Endothelial cell of umbilical vein (primary cell): Measurements from ENCODE around the gene STBD1.

Source experiments
- CTCF ChIP-seq, 2 donors: IDR thresholded peaks; 1 replicate in 1 of 2; 2 replicates in 1 of 2; pipeline ENCODE4 v1.5.1; 2011; ENCODE audit warnings: low read length in 2 of 2, mild to moderate bottlenecking in 2 of 2, moderate library complexity in 2 of 2, control low read depth in 1 of 2, inconsistent platforms in 1 of 2, low read depth in 1 of 2; ENCODE audit not compliant: insufficient read depth in 1 of 2; ENCODE audit errors: extremely low read depth in 1 of 2
- EZH2 ChIP-seq: IDR thresholded peaks from 2 replicates; pipeline ENCODE4 v1.6.1; 2012; ENCODE audit warnings: borderline replicate concordance, low read depth, mild to moderate bottlenecking, moderate library complexity, low read length, inconsistent platforms; ENCODE audit not compliant: severe bottlenecking
- FOS ChIP-seq: IDR thresholded peaks from 2 replicates; pipeline ENCODE4 v1.6.1; 2011; ENCODE audit warnings: mild to moderate bottlenecking, low read length, moderate library complexity, borderline replicate concordance; ENCODE audit not compliant: insufficient read depth
- GATA2 ChIP-seq: IDR thresholded peaks from 2 replicates; pipeline ENCODE4 v1.7.0; 2011; ENCODE audit warnings: low read depth, mild to moderate bottlenecking, moderate library complexity, mixed read lengths, low read length; ENCODE audit not compliant: insufficient read length, insufficient read depth
- JUN ChIP-seq: IDR thresholded peaks from 2 replicates; pipeline ENCODE4 v1.6.1; 2011; ENCODE audit warnings: borderline replicate concordance, low read depth; ENCODE audit not compliant: insufficient read length, insufficient read depth
- MAX ChIP-seq: IDR thresholded peaks from 2 replicates; pipeline ENCODE4 v1.6.1; 2011; ENCODE audit not compliant: insufficient read depth, insufficient read length
- MYC ChIP-seq: IDR thresholded peaks from one replicate; pipeline ENCODE4 v1.6.1; 2011; ENCODE audit warnings: mild to moderate bottlenecking, low read depth, low read length
- POLR2A ChIP-seq: IDR thresholded peaks from 2 replicates; pipeline ENCODE4 v1.6.1; 2012; ENCODE audit warnings: low read depth, mild to moderate bottlenecking, control low read depth, low read length
- POLR2AphosphoS5 ChIP-seq: IDR thresholded peaks from 2 replicates; pipeline ENCODE4 v1.6.1; 2012; ENCODE audit warnings: low read depth, mild to moderate bottlenecking, control low read depth, low read length, moderate library complexity; ENCODE audit not compliant: insufficient read depth

DNA sequence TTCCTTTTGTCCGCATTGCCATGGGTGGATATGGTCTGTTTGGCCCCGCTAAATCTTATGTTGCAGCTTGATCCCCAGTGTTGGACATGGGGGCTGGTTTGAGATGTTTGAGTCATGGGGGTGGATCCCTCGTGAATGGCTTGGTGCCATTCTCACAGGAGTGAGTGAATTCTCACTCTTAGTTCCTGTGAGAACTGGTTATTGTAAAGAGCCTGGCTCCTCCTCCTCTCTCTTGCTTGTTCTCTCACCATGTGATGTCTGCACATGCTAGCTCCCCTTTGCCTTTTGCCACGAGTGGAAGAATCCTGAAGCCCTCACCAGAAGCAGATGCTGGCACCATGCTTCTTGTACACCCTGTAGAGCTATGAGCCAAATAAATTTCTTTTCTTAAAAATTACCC is 22.6 kb upstream of the STBD1 start:
- TF ChIP-seq POLR2AphosphoS5 (no peak), CTCF (IDR thresholded peaks at IDR 0.05; ENCODE audit: extremely low read depth in 1 of 2, insufficient read depth in 1 of 2, low read depth in 1 of 2, low read length in 2 of 2) (no peak), POLR2A (no peak), EZH2 (no peak), MAX (no peak), JUN (no peak), MYC (no peak), FOS (no peak), GATA2 (no peak)
